NT2/D1 (cell line): ENCODE results near the gene GLRA2.

Experiments
- DNase-seq: peaks from one replicate; pipeline ENCODE4 v3.0.0-alpha.2; 2011; ENCODE audit warnings: low read depth, low spot score
- H3K27me3 ChIP-seq: 2 replicates; pipeline ENCODE4 v1.6.0; 2011; ENCODE audit warnings: mild to moderate bottlenecking; ENCODE audit not compliant: insufficient read length, insufficient read depth
- H3K36me3 ChIP-seq: 2 replicates; pipeline ENCODE4 v1.6.1; 2011; ENCODE audit warnings: mild to moderate bottlenecking, low read length, mixed read lengths; ENCODE audit not compliant: insufficient read depth, insufficient read length
- H3K4me1 ChIP-seq: 2 replicates; pipeline ENCODE4 v1.5.1; 2011; ENCODE audit not compliant: insufficient read depth, insufficient read length
- H3K4me3 ChIP-seq: 2 replicates; pipeline ENCODE4 v1.5.1; 2011; ENCODE audit warnings: low read depth; ENCODE audit not compliant: insufficient read length
- H3K9ac ChIP-seq: 2 replicates; pipeline ENCODE4 v1.6.0; 2011; ENCODE audit warnings: low read depth; ENCODE audit not compliant: insufficient read length
- H3K9me3 ChIP-seq: 2 replicates; pipeline ENCODE4 v1.5.1; 2011; ENCODE audit warnings: mild to moderate bottlenecking, low read length; ENCODE audit not compliant: insufficient read depth
- SUZ12 ChIP-seq: IDR thresholded peaks from 2 replicates; pipeline ENCODE4 v1.6.1; 2011; ENCODE audit not compliant: insufficient read length, insufficient read depth; ENCODE audit errors: extremely low read depth
- YY1 ChIP-seq: IDR thresholded peaks from 2 replicates; pipeline ENCODE4 v1.6.1; 2011; ENCODE audit not compliant: insufficient read length, insufficient read depth
- ZNF274 ChIP-seq: IDR thresholded peaks from 2 replicates; pipeline ENCODE4 v1.6.1; 2011; ENCODE audit warnings: mild to moderate bottlenecking, low read depth, low read length

Gene GLRA2

GRCh38 chrX:14775416-14775815, 246.1 kb downstream of the GLRA2 start:
- TF ChIP-seq ZNF274: no peak
- TF ChIP-seq YY1: no peak
- no peak for TF ChIP-seq SUZ12
- Histone ChIP-seq H3K36me3 (no peaks in the 10 kb centered on the region), H3K4me3 (no peak overlapping the region), H3K9me3 (no peaks in the 10 kb centered on the region; the same call in 1 of the 2 replicates), H3K27me3 (no peaks in the 10 kb centered on the region), H3K4me1 (no peaks in the 10 kb centered on the region), H3K9ac (no peak overlapping the region)
- DNase-seq: no peak

GRCh38 chrX:14776901-14777300, 247.6 kb downstream of the GLRA2 start:
- no peak for DNase-seq
- H3K27me3 ChIP-seq: no peaks in the 10 kb centered on the region
- TF ChIP-seq ZNF274: no peak
- TF ChIP-seq YY1: no peak
- TF ChIP-seq SUZ12: no peak

GRCh38 chrX:14777525-14777924, 248.2 kb downstream of the GLRA2 start:
- no peak for TF ChIP-seq ZNF274
- TF ChIP-seq SUZ12: no peak
- TF ChIP-seq YY1: no peak
- H3K36me3 ChIP-seq: no peaks in the 10 kb centered on the region
- H3K9me3 ChIP-seq: no peaks in the 10 kb centered on the region
- no peaks in the 10 kb centered on the region for H3K4me1 ChIP-seq
- H3K4me3 ChIP-seq: no peak overlapping the region
- H3K27me3 ChIP-seq: no peaks in the 10 kb centered on the region
- no peak for DNase-seq
- no peak overlapping the region for H3K9ac ChIP-seq

More at GRCh38 chrX:14776901-14777300, 247.6 kb downstream of the GLRA2 start:
- Histone ChIP-seq H3K4me1 (no peaks in the 10 kb centered on the region), H3K4me3 (no peak overlapping the region), H3K9me3 (no peaks in the 10 kb centered on the region; the same call in 1 of the 2 replicates), H3K9ac (no peak overlapping the region), H3K36me3 (no peaks in the 10 kb centered on the region)

GRCh38 chrX:14779580-14779979, 250.2 kb downstream of the GLRA2 start:
- H3K4me1 ChIP-seq: no peaks in the 10 kb centered on the region
- no peak overlapping the region for H3K4me3 ChIP-seq
- H3K9ac ChIP-seq: no peak overlapping the region
- TF ChIP-seq YY1 (no peak), ZNF274 (no peak)
- no peaks in the 10 kb centered on the region for H3K9me3 ChIP-seq
- H3K27me3 ChIP-seq: no peaks in the 10 kb centered on the region
- H3K36me3 ChIP-seq: no peaks in the 10 kb centered on the region
- DNase-seq: no peak
